GM18870 (cell line): ENCODE results near the gene SLC25A53.
A peak's percentile ranks its signal among the peaks of the same experiment; 100 is the strongest.
"Not testable (repeated sequence)": the region's sequence is repeated elsewhere in the genome, so short reads cannot be mapped to it uniquely, and the experiment has no call there.

Experiments used
- ATAC-seq: cut with Tn5 transposase; IDR thresholded peaks from one replicate; pipeline ENCODE4 v1.9.1; 2021; ENCODE audit warnings: moderate library complexity; ENCODE audit not compliant: unreplicated experiment

Gene SLC25A53

DNA sequence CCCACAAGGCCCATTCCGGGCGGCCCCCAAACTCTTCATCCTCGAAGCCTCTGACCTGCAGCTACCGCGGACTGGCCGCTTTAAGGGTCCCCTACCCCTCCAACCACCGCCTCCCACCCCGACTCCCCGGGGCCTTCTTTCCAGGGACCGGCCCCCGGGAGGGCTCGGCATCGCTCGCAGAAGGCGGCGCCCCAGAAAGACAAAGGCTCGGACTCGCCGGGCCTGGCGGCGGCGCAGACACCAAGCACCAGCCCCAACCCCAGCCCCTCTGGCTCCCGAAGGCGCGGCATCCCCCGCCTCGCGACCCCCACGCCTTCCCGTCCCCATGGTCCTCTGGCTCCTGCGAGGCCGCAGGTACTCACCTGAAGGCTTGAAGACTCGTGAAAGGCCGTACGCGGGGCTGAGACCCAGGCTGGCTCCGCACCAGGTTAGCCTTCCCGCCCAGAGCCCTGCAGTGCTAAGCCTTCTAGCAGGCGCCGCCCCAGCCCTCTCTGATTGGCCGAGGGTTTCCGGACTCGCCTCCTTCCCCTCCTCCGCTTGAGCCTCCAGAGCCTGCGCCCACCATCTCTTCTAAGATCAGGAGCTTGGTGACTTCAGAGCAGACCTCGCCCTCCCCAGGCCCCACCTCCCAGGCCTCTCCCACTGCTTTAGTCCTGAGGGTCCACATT lies 80.9 kb downstream of the SLC25A53 start, which contains the start of gene TMSB15C:
TMSB15C (minus strand) TSS at position 459 of the 668 bp plus-strand sequence.
- ATAC-seq, result peak; percentile 60

DNA sequence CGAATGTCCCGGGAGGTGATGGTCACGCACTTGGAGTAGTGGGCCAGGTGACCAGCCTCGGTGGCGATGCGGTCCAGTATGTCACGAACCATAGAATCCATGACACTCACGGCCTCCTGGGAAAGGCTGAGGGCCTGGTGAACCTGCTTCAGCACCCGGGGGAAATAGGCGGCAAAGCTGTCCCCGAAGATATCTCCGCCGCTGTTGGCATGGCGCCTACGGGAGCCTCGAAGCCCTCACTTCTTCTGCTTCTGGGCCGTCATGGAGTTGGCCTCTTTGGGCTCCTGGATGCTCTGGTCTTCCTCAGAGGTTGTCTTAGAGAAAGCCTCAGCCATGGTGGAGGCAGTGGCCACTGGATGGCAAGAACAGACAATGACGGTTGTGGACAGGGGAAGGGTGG lies 94.2 kb downstream of the SLC25A53 start:
- not testable (repeated sequence) for ATAC-seq

DNA sequence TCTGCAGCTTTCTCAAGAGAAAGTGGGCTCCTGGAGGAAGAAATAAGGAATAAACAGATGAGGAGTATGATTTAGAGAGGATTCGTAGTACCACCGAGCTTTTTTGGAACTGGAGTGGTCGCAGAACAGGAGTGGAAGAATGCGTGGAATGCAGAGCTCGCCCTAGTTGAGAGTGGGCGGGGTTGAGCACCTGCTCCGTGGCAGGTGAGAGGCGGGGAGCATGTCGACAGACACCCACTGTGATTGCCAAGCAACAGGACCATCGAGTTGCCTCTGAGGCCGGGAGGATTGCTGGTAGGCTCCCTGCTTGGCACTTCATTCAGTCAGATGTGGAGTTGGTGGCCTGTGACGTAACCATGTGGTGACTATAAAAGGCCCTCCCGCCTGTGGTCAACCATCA lies 101.9 kb downstream of the SLC25A53 start:
- ATAC-seq, result not testable (repeated sequence)
